OCI-LY1 (cell line): ENCODE data around the gene SLC49A3.

ENCODE experiments used
- H2AFZ ChIP-seq: fragments of 200-600 bp; sonication (generic), shearing (Covaris generic); 2 replicates; pipeline ENCODE4 v1.6.0; 2014; ENCODE audit warnings: antibody characterized with exemption, mild to moderate bottlenecking, low read length
- H3F3A ChIP-seq: fragments of 200-600 bp; sonication (generic), shearing (Covaris generic); 2 replicates; pipeline ENCODE4 v1.6.0; 2014; ENCODE audit warnings: mild to moderate bottlenecking, antibody characterized with exemption, low read length, moderate library complexity; ENCODE audit not compliant: insufficient read depth
- H3K27ac ChIP-seq: fragments of 200-600 bp; sonication (generic); 2 replicates; pipeline ENCODE4 v1.5.1; 2014; ENCODE audit warnings: low read length, mixed run types, mild to moderate bottlenecking, low read depth; ENCODE audit not compliant: poor library complexity, severe bottlenecking
- H3K27me3 ChIP-seq: fragments of 200-600 bp; sonication (generic); 2 replicates; pipeline ENCODE4 v1.6.0; 2014; ENCODE audit warnings: antibody characterized with exemption, mild to moderate bottlenecking, low read length, moderate library complexity; ENCODE audit not compliant: insufficient read depth
- H3K36me3 ChIP-seq: fragments of 200-600 bp; sonication (generic); 2 replicates; pipeline ENCODE4 v1.6.1; 2014; ENCODE audit warnings: mild to moderate bottlenecking, antibody characterized with exemption, low read length, moderate library complexity, mixed read lengths; ENCODE audit not compliant: insufficient read depth
- H3K4me1 ChIP-seq: fragments of 200-600 bp; sonication (generic); 2 replicates; pipeline ENCODE4 v1.5.1; 2014; ENCODE audit warnings: mild to moderate bottlenecking, low read length, moderate library complexity; ENCODE audit not compliant: insufficient read depth, severe bottlenecking
- H3K4me2 ChIP-seq: fragments of 200-600 bp; sonication (generic), shearing (Covaris generic); 2 replicates; pipeline ENCODE4 v1.6.1; 2014; ENCODE audit warnings: low read length
- H3K4me3 ChIP-seq: fragments of 200-600 bp; sonication (generic); 2 replicates; pipeline ENCODE4 v1.5.1; 2014; ENCODE audit warnings: low read length, low read depth, mild to moderate bottlenecking, mixed read lengths; ENCODE audit not compliant: poor library complexity, severe bottlenecking
- H3K79me2 ChIP-seq: fragments of 200-600 bp; shearing (Covaris generic); 2 replicates; pipeline ENCODE4 v1.6.1; 2016; ENCODE audit warnings: mixed run types, low read length, mixed read lengths; ENCODE audit not compliant: insufficient read depth
- H3K9ac ChIP-seq: fragments of 200-600 bp; sonication (generic), shearing (Covaris generic); 2 replicates; pipeline ENCODE4 v1.6.1; 2014; ENCODE audit warnings: mild to moderate bottlenecking, low read length, mixed read lengths
- H3K9me2 ChIP-seq: fragments of 200-600 bp; sonication (generic), shearing (Covaris generic); 2 replicates; pipeline ENCODE4 v1.6.1; 2014; ENCODE audit warnings: low read depth, mild to moderate bottlenecking, low read length, mixed read lengths
- H3K9me3 ChIP-seq: fragments of 200-600 bp; shearing (Covaris generic); 2 replicates; pipeline ENCODE4 v1.6.1; 2014; ENCODE audit warnings: low read length, mixed read lengths
- H4K20me1 ChIP-seq: fragments of 200-600 bp; sonication (generic), shearing (Covaris generic); 2 replicates; pipeline ENCODE4 v1.6.0; 2016; ENCODE audit warnings: mild to moderate bottlenecking, low read length; ENCODE audit not compliant: insufficient read depth
- CTCF ChIP-seq: fragments of 200-600 bp; sonication (generic), shearing (Covaris generic); IDR thresholded peaks from 2 replicates; pipeline ENCODE4 v1.5.1; 2017; ENCODE audit warnings: mild to moderate bottlenecking, antibody characterized with exemption, low read length, moderate library complexity, mixed read lengths
- EZH2 ChIP-seq: fragments of 200-600 bp; sonication (generic), shearing (Covaris generic); IDR thresholded peaks from 2 replicates; pipeline ENCODE4 v1.8.0; 2017; ENCODE audit warnings: borderline replicate concordance, mixed run types, mild to moderate bottlenecking, antibody characterized with exemption, low read length, moderate library complexity, mixed read lengths

The SLC49A3 gene

GRCh38 chr4:680091-680490, 8.9 kb downstream of the SLC49A3 start:
- Histone ChIP-seq H3F3A (no peaks in the 10 kb centered on the region; the same call in 1 of the 2 replicates), H4K20me1 (no peaks in the 10 kb centered on the region), H3K4me1 (peaks cover 43% of the 10 kb centered on the region), H3K4me3 (no peak overlapping the region), H2AFZ (no peak overlapping the region), H3K9me2 (no peaks in the 10 kb centered on the region), H3K79me2 (no peaks in the 10 kb centered on the region), H3K4me2 (no peak overlapping the region), H3K9ac (no peak overlapping the region), H3K27me3 (no peaks in the 10 kb centered on the region; the same call in 1 of the 2 replicates), H3K27ac (no peak overlapping the region), H3K9me3 (no peaks in the 10 kb centered on the region), H3K36me3 (no peaks in the 10 kb centered on the region)
- TF ChIP-seq EZH2 = no peak
- TF ChIP-seq CTCF = no peak

GRCh38 chr4:679629-680028, 9.3 kb downstream of the SLC49A3 start:
- H3K27me3 ChIP-seq = no peaks in the 10 kb centered on the region; the same call in 1 of the 2 replicates
- TF ChIP-seq EZH2 = no peak
- TF ChIP-seq CTCF = no peak
- H3K9ac ChIP-seq = no peak overlapping the region
- no peaks in the 10 kb centered on the region for H3K36me3 ChIP-seq
- no peak overlapping the region for H3K27ac ChIP-seq
- no peaks in the 10 kb centered on the region for H4K20me1 ChIP-seq
- H3K4me2 ChIP-seq = no peak overlapping the region
- H3F3A ChIP-seq = no peaks in the 10 kb centered on the region; the same call in 1 of the 2 replicates
- no peaks in the 10 kb centered on the region for H3K9me2 ChIP-seq
- no peak overlapping the region for H2AFZ ChIP-seq
- H3K79me2 ChIP-seq = no peaks in the 10 kb centered on the region
- peaks cover 45% of the 10 kb centered on the region for H3K4me1 ChIP-seq
- no peaks in the 10 kb centered on the region for H3K9me3 ChIP-seq
- H3K4me3 ChIP-seq = no peak overlapping the region

- Histone ChIP-seq H3F3A (no peaks in the 10 kb centered on the region; the same call in 1 of the 2 replicates), H3K36me3 (no peaks in the 10 kb centered on the region), H3K9ac (no peak overlapping the region), H3K4me1 (peaks cover 45% of the 10 kb centered on the region), H3K4me3 (no peak overlapping the region), H3K9me2 (no peaks in the 10 kb centered on the region), H3K27me3 (no peaks in the 10 kb centered on the region; the same call in 1 of the 2 replicates), H3K27ac (no peak overlapping the region), H3K79me2 (no peaks in the 10 kb centered on the region), H3K4me2 (no peak overlapping the region), H2AFZ (no peak overlapping the region), H4K20me1 (no peaks in the 10 kb centered on the region), H3K9me3 (no peaks in the 10 kb centered on the region)
- TF ChIP-seq CTCF (no peak), EZH2 (no peak)
Observed at GRCh38 chr4:679104-679481, 9.9 kb downstream of the SLC49A3 start.
